HG03460 (cell line): ENCODE measurements around the gene PLA2G4D.

ENCODE experiments used
- ATAC-seq: cut with Tn5 transposase; IDR thresholded peaks from one replicate; pipeline ENCODE4 v1.9.1; 2021; ENCODE audit not compliant: unreplicated experiment

PLA2G4D gene

DNA sequence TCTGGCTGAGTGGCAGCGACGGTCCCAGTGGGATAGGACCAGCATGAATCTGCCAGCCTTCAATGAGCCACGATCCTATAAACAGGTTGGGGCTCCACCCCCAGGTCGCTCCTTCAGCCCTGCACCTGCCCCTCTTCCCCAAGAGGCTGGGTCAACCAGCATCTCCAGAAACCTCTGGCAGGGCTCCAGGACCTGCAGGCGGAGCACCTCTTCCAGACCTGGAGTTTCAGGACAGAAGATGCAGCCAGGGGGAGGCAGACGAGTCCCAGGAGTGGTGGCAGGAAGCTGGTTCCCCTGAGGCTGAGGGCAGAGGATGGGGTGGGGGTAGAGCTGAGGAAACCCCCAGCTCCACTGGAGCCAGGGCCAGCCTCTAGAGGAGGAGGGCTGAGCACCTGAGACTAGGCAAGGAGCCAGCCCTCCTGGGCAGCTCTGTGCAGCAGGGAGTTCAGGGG lies at the start of gene PLA2G4D:
TSS of gene PLA2G4D (minus strand) at position 51 of the 452 bp plus-strand sequence. CDS start 103 bp downstream, outside the sequence.
- ATAC-seq = no peak

- no peak for ATAC-seq
Measured at GRCh38 chr15:42143356-42143755, 49.0 kb upstream of the PLA2G4D start.

GRCh38 chr15:42141795-42142667 lies 47.7 kb upstream of the PLA2G4D start:
- ATAC-seq = no peak

GRCh38 chr15:42141246-42141645 lies 46.9 kb upstream of the PLA2G4D start:
- ATAC-seq = no peak

DNA sequence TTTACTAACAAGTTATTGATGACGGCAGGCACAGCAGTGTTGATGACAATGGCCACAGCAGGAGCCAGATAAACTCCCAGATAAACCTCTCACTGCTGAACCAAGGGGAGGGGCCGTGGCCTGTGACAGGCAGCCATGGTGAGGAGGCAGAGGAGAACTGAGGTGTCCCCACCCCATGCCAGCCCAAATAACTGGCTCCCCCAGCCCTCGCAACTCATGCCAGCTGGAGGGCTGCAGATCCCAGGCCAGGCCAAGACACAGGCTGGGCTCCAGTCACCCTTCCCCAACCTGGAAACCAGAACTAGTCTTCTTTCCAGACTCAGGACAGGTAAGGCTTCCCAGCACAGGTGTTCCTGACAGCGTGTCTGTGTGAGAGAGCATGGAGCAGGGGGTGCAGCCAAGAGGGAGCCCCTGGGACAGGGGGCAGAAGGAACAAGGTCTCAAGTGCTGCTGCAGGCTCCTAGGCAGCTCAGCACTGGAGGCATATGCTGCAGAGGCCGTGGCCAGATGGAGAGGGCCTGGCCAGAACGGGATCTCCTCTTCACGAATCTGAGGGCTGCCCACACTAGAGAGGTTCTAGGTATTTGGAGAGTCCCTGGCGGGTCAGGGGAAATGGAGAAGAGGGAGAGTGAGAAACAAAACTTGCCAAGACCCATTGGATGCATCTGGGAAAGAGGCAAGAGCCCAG lies 46.2 kb upstream of the PLA2G4D start:
- ATAC-seq = no peak

GRCh38 chr15:42139596-42139995 lies 45.2 kb upstream of the PLA2G4D start:
- ATAC-seq = no peak

- ATAC-seq = no peak
Measured at GRCh38 chr15:42138968-42139386, 44.6 kb upstream of the PLA2G4D start.

GRCh38 chr15:42138411-42138810 lies 44.0 kb upstream of the PLA2G4D start:
- no peak for ATAC-seq

GRCh38 chr15:42137461-42138261 lies 43.3 kb upstream of the PLA2G4D start:
- no peak for ATAC-seq

- ATAC-seq = no peak
Measured at GRCh38 chr15:42136513-42136912, 42.2 kb upstream of the PLA2G4D start.

DNA sequence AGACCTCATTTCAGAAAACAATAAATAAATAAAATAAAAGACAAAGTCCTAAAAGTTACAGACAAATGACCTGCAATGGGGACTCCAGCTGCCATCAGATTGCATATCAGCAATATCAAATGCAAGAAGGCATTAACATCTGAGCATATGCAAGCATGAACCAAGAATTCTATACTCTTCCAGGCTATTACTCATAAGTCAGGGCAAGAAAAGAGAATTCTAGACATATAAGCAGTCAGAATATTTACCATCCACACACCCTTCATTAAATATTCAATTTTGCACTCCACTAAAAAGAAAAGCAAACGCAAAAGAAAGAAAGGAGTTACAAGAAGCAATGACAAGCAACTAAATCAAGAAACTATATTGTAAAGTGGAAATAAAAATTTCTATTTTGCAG lies 41.0 kb upstream of the PLA2G4D start:
- ATAC-seq = no peak

DNA sequence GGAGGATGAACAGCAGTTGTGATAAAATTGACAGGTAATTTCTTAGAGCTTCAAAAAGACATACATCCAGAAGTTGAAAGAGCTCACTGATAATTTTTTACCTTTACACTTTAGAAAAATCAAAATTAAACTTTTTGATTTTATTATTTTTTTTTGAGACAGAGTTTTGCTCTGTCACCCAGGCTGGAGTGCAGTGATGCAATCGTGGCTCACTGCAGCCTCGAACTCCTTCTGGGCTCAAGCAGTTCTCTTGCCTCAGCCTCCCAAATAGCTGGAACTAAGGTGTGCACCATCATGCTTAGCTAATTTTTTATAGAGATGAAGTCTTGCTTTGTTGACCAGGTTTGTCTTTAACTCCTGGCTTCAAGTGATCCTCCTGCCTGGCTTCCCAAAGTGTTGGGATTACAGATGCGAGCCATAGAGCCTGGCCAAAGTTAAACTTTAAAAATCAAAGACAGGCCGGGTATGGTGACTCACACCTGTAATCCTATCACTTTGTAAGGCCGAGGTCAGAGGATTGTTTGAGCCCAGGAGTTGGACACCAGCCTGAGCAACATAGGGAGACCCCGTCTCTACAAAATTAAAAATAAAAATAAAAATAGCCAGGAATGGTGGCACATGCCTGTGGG lies 40.4 kb upstream of the PLA2G4D start:
- no peak for ATAC-seq

DNA sequence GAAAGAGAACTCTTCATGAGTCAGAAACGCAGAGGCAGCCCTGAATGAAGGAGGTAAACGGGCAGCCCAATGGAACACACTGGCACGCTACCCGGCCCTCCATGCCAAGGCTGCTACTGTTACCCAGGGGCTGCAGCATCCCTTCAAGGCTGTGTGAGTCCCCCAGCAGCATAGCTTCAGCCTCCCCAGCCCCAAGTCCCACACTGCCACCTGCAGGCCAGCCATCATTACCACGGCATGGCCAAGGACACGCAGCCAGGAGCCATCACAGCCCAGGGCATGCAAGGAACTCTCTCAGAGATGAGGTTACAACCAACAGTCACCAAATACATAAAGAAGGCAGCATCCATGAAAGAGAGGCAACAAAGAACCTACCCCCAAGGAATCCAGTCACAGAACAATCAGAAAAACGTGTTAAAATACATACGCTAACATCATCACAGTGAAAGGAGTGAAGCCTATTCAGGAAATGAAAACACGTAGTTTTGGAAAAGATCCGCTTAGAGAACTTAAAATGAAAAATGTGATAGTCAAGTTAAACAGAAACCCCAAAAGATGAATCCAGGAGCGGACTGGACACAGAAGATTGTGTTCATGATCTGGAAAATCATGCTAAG lies 39.6 kb upstream of the PLA2G4D start:
- ATAC-seq = no peak

GRCh38 chr15:42133356-42133755 lies 39.0 kb upstream of the PLA2G4D start:
- no peak for ATAC-seq

DNA sequence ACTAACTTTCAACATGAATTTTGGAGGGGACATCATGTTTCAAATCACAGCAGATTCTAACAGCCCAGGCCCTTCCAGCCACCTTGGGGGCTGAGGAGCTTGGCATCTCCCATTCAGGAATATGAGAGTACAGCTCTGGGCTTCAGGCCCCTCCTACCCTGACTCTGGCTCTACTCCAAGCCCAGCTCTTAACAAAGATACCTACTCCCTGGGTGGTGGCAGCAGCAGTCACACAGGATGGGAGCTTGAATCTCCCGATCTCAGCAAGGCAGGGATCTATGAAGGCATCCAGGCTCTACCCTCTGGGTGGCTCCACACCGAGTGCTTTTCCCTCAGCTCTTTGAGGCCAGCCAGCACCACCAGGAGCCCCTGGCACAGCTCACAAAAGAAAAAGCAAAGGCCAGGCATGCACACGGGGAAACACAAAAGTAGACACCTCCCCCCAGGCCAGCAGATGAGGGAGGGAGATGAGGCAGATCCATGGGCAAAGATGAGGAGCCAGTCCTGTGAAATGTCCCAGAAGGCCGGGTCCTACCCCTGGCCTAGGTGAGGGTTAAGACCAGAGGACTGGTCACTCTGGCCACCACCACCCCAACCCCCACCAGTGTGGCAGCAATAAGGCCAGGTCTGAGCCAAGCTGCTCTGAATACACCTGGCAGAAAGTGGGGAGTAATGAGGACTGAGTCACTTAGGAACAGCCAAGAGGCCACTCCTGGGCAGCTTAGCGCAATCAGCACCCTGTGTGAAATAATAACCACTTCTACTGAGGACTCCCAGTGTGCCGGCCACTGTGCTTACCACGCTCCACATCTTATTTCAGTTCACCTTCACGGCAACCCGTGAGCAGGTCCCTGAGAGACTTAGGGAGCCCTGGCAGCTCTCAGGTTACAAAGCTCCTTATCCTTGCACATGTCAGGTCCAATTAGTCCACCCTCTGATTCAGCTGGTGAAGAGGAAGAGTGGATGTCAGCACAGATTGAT lies 37.8 kb upstream of the PLA2G4D start:
- no peak for ATAC-seq

DNA sequence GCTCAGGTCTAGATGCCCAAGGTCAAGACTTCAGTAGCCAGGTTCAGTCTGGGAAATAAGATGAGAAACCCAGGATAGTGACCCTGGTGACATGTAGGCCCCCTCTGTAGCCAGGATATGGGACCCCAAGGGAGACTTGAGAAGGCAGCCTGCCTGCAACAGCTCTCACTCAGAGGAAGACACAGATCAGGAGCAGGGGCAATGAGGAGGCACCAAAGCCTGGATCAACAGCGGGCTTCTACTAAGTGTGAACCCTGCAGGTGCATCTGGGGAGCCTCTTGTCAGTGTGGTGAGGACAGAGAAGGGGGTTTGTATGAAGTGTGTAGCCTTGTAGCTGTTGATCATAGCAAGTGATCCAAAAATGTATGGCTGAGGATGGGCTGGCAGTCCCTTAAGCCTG lies 36.6 kb upstream of the PLA2G4D start:
- ATAC-seq = no peak

DNA sequence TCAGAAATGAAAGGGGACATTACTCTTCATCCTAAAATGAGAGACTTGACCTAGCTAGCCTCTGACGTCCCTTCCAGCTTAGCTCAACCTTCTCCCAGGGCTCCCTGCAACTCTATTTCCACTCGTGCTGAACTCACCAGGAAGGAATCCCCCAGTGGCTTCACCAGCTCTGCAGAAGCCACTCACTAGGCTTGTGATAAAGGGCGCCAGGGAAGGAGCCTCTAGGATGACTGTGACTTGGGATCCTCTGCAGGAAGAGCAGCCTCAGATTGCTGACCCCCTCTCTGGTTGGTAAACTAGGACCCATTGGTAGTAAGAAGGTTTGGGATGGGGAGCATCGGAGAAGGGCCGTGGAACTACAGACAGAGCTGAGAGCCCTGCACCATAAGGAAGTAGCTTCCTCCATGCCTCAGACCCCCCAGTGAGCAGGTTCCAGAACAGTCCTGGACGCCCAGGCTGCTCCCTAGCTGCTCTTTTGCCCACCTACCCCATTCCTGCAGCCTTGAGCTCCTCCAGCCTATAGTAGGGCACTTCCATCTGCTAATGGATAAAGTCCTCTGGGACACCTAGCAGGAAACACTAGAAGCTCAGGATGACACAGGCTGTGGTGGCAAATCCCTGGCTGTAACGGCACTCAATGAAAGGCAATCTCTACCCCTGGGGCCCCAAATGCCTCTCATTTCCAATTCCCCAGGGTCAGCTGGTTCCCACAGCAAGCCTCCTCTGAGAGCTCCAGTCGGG lies 36.1 kb upstream of the PLA2G4D start:
- no peak for ATAC-seq

- ATAC-seq = no peak
Measured at GRCh38 chr15:42129364-42129763, 35.0 kb upstream of the PLA2G4D start.

- no peak for ATAC-seq
Measured at GRCh38 chr15:42128476-42128875, 34.1 kb upstream of the PLA2G4D start.
